AG08395 (cell line): ENCODE data around the gene GLIPR1L1.
"Not testable (repeated sequence)": the region's sequence is repeated elsewhere in the genome, so short reads cannot be mapped to it uniquely, and the experiment has no call there.

Source experiments
- DNase-seq: peaks from one replicate; pipeline ENCODE4 v3.0.0; 2012; ENCODE audit warnings: mixed read lengths, low spot score

The GLIPR1L1 gene

GRCh38 chr12:75334384-75335030 lies at the start of gene GLIPR1L1:
GLIPR1L1 (plus strand) TSS chr12:75334670; CDS start chr12:75334729, 59 bp downstream.
- peak; percentile 80 for DNase-seq

GRCh38 chr12:75288860-75289259 lies 45.6 kb upstream of the GLIPR1L1 start:
- no peak for DNase-seq

- peak; percentile 32 for DNase-seq
These were observed 44.7 kb upstream of the GLIPR1L1 start for GRCh38 chr12:75289753-75290152.

GRCh38 chr12:75291014-75291413 lies 43.5 kb upstream of the GLIPR1L1 start:
- DNase-seq, result no peak

GRCh38 chr12:75294336-75294735 lies 40.1 kb upstream of the GLIPR1L1 start:
- no peak for DNase-seq

GRCh38 chr12:75294797-75295196 lies 39.7 kb upstream of the GLIPR1L1 start:
- DNase-seq, result no peak

- DNase-seq, result no peak
These were observed 32.2 kb upstream of the GLIPR1L1 start for GRCh38 chr12:75302225-75302624.

GRCh38 chr12:75302781-75303180 lies 31.7 kb upstream of the GLIPR1L1 start:
- DNase-seq, result no peak

GRCh38 chr12:75305412-75306332 lies 28.8 kb upstream of the GLIPR1L1 start:
- DNase-seq, result no peak

- DNase-seq, result no peak
These were observed 26.2 kb upstream of the GLIPR1L1 start for GRCh38 chr12:75308279-75308678.

GRCh38 chr12:75311369-75311768 lies 23.1 kb upstream of the GLIPR1L1 start:
- no peak for DNase-seq

- DNase-seq, result peak; percentile 59
These were observed 19.0 kb upstream of the GLIPR1L1 start for GRCh38 chr12:75315518-75315917.

- no peak for DNase-seq
These were observed 16.7 kb upstream of the GLIPR1L1 start for GRCh38 chr12:75317784-75318183.

- DNase-seq, result peak; percentile 32
These were observed 12.0 kb upstream of the GLIPR1L1 start for GRCh38 chr12:75322464-75322863.

GRCh38 chr12:75323663-75324062 lies 10.8 kb upstream of the GLIPR1L1 start:
- DNase-seq, result no peak

GRCh38 chr12:75327642-75328041 lies 6.8 kb upstream of the GLIPR1L1 start:
- DNase-seq, result no peak

GRCh38 chr12:75329918-75330826 lies 4.3 kb upstream of the GLIPR1L1 start, which contains the start of gene CAPS2:
CAPS2 (minus strand) TSS chr12:75330324; CDS start chr12:75326498, 3,826 bp downstream.
- DNase-seq, result peak; percentile 91

- DNase-seq, result no peak
These were observed 3.4 kb downstream of the GLIPR1L1 start for GRCh38 chr12:75337905-75338304.

- no peak for DNase-seq
These were observed 7.4 kb downstream of the GLIPR1L1 start for GRCh38 chr12:75341873-75342272.

GRCh38 chr12:75345531-75345930 lies 11.1 kb downstream of the GLIPR1L1 start:
- no peak for DNase-seq

GRCh38 chr12:75346215-75346614 lies 11.7 kb downstream of the GLIPR1L1 start:
- DNase-seq, result not testable (repeated sequence)

- DNase-seq, result no peak
These were observed 15.5 kb downstream of the GLIPR1L1 start for GRCh38 chr12:75349946-75350345.
